ENCODE data around the gene WWOX. TPM values are rescaled to one million over a fixed set of nuclear protein-coding genes. Genes with fewer than 3 reads are reported as not detected.

The WWOX gene
- total RNA-seq, 1 donor = 24.2 TPM

GRCh38 chr16:78474762-78475161 lies 375.3 kb downstream of the WWOX start:
- TF ChIP-seq CTCF (IDR thresholded peaks at IDR 0.05; ENCODE audit: insufficient read depth, low read length) = no peak
- DNase-seq (ENCODE audit: low read depth) = no peak
- H3K4me3 ChIP-seq (ENCODE audit: low read depth, low read length) = no peak overlapping the region

GRCh38 chr16:78476615-78477014 lies 377.2 kb downstream of the WWOX start:
- no peak for DNase-seq (ENCODE audit: low read depth)
- no peak overlapping the region for H3K4me3 ChIP-seq (ENCODE audit: low read depth, low read length)
- no peak for TF ChIP-seq CTCF (IDR thresholded peaks at IDR 0.05; ENCODE audit: insufficient read depth, low read length)

DNA sequence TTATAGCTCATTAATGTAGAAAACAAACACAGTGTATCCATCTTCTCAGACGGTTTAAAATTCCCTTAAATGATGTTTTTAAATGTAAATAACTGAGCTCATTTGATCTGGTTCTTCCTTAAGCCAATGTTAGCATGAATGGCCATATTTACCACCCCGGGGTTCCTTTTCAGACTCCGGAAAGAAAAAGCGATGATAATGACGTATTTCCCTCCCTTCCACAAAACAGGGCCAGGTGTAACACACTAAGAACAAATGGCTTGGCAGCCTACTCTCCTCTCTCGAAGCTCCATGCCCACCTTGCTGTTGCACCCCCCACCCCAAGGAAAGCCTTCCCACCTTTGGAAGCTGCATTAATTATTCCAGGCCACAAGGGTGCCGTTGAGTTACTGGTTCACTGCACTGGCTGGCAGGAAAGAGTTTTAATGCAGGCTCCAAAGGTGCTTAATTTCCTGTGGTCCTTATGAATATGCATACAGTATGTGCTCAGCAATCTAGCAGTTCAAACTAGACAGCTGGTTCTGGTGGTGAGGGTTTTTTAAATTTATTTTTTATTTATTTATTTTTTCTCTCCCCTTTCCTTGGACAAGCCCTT lies 378.9 kb downstream of the WWOX start:
- DNase-seq (ENCODE audit: low read depth) = no peak
- TF ChIP-seq CTCF (IDR thresholded peaks at IDR 0.05; ENCODE audit: insufficient read depth, low read length) = peak; percentile 10
- no peak overlapping the region for H3K4me3 ChIP-seq (ENCODE audit: low read depth, low read length)

- DNase-seq (ENCODE audit: low read depth) = no peak
- no peak overlapping the region for H3K4me3 ChIP-seq (ENCODE audit: low read depth, low read length)
- no peak for TF ChIP-seq CTCF (IDR thresholded peaks at IDR 0.05; ENCODE audit: insufficient read depth, low read length)
Observed at GRCh38 chr16:78479723-78480122, 380.3 kb downstream of the WWOX start.

DNA sequence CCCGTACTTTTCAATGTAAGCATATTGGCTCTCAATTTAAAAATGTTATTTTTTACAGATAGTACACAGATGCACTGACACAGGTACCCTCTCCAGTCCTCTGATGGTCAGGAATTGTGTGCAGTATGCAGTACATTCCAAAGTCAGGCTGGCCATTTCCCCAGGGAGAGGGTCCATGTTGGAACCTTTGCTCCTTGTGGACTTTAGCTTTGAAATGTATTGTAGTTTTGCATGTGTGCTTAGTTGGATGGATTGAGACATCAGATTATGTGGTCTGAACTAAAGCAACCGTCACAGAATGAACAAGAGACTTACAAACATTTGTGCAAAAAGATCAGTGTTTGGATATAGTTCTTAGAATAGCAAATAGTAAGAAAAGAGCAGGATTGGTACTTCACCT lies 381.1 kb downstream of the WWOX start:
- no peak overlapping the region for H3K4me3 ChIP-seq (ENCODE audit: low read depth, low read length)
- DNase-seq (ENCODE audit: low read depth) = no peak
- TF ChIP-seq CTCF (IDR thresholded peaks at IDR 0.05; ENCODE audit: insufficient read depth, low read length) = no peak

DNA sequence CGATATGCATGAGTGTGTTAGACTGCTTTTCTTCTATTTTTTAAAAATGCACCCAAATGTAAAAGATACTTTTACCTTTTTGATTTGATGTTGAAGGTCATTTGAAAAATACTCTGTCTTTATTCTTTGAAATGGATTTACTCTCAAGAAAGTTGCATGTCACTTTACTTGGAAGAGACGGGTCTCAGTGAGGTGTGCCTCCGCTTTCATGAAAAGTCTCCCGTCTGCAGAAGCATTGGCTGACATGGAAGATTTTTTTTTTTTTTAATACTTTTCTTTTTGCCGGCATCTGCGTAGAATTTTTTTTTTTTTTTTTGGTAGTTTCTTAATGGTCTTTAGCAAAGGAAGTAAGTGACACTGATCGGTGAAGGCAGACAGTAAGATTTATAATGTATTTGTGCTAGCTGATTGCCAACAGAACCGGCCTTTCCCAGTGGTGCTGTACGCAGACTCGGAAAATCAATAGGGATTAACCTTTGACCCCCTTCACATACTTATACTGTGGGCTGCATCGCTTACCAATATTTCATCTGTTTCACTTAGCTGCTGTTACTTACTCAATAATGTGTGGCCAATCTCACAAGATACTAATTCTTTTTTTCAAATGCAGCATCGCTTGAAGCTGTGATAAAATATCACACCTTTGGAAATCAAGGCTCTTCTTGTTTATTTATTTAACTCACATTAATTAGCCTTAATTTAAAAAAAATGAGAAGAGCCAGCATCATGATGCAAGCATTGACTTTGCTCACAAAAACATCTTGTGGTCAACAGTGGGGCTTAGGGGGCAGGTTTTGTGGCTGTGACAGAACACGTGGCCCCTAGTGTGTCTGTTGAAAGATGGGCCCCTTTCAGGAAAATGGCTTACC lies 383.9 kb downstream of the WWOX start:
- no peak for DNase-seq (ENCODE audit: low read depth)
- no peak for TF ChIP-seq CTCF (IDR thresholded peaks at IDR 0.05; ENCODE audit: insufficient read depth, low read length)
- H3K4me3 ChIP-seq (ENCODE audit: low read depth, low read length) = no peak overlapping the region
